Astrocyte (in vitro differentiated cells and primary cell): ENCODE results near the gene ITPRIP.

ENCODE experiments used
- EZH2 ChIP-seq: IDR thresholded peaks from 2 replicates; pipeline ENCODE4 v1.6.1; 2012; ENCODE audit warnings: mild to moderate bottlenecking, low read length, inconsistent platforms; ENCODE audit not compliant: insufficient read depth
- TF ChIP-seq, protein P1 (sequence below): IDR thresholded peaks from 2 replicates; pipeline ENCODE4 v1.5.1; 2011; ENCODE audit warnings: low read depth, mild to moderate bottlenecking, inconsistent platforms, low read length, moderate library complexity; ENCODE audit not compliant: insufficient read depth

DNA sequence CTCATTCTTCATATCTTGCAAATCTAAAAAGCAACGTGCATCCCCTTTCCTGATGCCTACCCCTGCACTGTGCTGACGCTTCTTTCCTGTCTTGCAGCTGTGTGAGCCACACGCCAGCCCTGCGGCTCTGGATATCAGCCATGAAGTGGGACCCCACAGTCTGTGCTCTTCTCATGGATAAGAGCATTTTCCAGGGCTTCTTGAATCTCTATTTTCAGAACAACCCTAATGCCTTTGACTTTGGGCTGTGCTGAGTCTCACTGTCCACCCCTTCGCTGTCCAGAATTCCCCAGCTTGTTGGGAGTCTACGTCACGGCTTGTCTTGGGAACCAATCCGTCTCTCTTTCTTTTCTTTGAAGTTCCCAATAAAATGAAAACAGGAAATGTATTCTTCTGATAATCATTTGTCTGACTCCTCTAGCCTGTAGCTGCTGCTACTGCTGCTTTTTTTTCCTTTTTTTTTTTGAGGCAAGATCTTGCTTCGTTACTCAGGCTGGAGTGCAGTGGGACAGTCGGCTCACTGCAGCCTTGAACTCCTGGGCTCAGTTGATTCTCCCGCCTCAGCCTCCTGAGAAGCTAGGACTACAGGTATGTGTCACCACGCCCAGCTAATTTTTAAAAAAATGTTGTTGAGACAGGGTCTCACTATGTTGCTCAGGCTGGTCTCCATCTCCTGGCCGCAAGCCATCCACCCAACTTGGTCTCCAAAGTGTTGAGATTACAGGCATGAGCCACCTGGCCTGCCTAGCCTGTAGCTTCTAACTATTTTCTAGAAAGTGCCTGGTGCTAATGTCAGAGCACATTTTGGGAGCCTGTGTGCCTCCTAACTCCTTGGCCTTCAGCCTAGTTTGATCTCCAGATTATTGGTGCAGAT lies 39.0 kb downstream of the ITPRIP start:
- TF ChIP-seq, protein P1, sequence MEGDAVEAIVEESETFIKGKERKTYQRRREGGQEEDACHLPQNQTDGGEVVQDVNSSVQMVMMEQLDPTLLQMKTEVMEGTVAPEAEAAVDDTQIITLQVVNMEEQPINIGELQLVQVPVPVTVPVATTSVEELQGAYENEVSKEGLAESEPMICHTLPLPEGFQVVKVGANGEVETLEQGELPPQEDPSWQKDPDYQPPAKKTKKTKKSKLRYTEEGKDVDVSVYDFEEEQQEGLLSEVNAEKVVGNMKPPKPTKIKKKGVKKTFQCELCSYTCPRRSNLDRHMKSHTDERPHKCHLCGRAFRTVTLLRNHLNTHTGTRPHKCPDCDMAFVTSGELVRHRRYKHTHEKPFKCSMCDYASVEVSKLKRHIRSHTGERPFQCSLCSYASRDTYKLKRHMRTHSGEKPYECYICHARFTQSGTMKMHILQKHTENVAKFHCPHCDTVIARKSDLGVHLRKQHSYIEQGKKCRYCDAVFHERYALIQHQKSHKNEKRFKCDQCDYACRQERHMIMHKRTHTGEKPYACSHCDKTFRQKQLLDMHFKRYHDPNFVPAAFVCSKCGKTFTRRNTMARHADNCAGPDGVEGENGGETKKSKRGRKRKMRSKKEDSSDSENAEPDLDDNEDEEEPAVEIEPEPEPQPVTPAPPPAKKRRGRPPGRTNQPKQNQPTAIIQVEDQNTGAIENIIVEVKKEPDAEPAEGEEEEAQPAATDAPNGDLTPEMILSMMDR: no peak
- TF ChIP-seq EZH2: no peak
